PFSK-1 (cell line): ENCODE data around the gene NEGR1.

Experiments
- POLR2AphosphoS5 ChIP-seq: IDR thresholded peaks from 2 replicates; pipeline ENCODE4 v1.6.1; 2012; ENCODE audit warnings: low read depth, mild to moderate bottlenecking, control low read depth, low read length, moderate library complexity
- SIN3A ChIP-seq: IDR thresholded peaks from 2 replicates; pipeline ENCODE4 v1.6.1; 2012; ENCODE audit warnings: mild to moderate bottlenecking, low read length, moderate library complexity, borderline replicate concordance; ENCODE audit not compliant: insufficient read depth
- TAF1 ChIP-seq: IDR thresholded peaks from 2 replicates; pipeline ENCODE4 v1.6.1; 2012; ENCODE audit warnings: low read length, control low read depth, borderline replicate concordance; ENCODE audit not compliant: insufficient read depth
- TF ChIP-seq, protein P1 (sequence below), 2 experiments: IDR thresholded peaks; 2 replicates each; pipeline versions ENCODE4 v1.6.1 to v1.8.0; 2011 to 2012; ENCODE audit warnings: low read depth in 2 of 2, low read length in 2 of 2, control low read depth in 1 of 2, inconsistent platforms in 1 of 2, mild to moderate bottlenecking in 1 of 2, moderate library complexity in 1 of 2; ENCODE audit not compliant: insufficient read depth in 1 of 2

- TF ChIP-seq POLR2AphosphoS5 = no peak
- no peak for TF ChIP-seq SIN3A
- no peak for TF ChIP-seq TAF1
- TF ChIP-seq, protein P1, sequence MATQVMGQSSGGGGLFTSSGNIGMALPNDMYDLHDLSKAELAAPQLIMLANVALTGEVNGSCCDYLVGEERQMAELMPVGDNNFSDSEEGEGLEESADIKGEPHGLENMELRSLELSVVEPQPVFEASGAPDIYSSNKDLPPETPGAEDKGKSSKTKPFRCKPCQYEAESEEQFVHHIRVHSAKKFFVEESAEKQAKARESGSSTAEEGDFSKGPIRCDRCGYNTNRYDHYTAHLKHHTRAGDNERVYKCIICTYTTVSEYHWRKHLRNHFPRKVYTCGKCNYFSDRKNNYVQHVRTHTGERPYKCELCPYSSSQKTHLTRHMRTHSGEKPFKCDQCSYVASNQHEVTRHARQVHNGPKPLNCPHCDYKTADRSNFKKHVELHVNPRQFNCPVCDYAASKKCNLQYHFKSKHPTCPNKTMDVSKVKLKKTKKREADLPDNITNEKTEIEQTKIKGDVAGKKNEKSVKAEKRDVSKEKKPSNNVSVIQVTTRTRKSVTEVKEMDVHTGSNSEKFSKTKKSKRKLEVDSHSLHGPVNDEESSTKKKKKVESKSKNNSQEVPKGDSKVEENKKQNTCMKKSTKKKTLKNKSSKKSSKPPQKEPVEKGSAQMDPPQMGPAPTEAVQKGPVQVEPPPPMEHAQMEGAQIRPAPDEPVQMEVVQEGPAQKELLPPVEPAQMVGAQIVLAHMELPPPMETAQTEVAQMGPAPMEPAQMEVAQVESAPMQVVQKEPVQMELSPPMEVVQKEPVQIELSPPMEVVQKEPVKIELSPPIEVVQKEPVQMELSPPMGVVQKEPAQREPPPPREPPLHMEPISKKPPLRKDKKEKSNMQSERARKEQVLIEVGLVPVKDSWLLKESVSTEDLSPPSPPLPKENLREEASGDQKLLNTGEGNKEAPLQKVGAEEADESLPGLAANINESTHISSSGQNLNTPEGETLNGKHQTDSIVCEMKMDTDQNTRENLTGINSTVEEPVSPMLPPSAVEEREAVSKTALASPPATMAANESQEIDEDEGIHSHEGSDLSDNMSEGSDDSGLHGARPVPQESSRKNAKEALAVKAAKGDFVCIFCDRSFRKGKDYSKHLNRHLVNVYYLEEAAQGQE (IDR thresholded peaks at IDR 0.05; ENCODE audit: insufficient read depth in 1 of 2, low read depth in 2 of 2, low read length in 2 of 2) = no peak
These were observed 478.2 kb downstream of the NEGR1 start for GRCh38 chr1:71804140-71804539.
